SK-N-SH (cell line): ENCODE results near the gene PLCB1. TPM values are rescaled to one million over a fixed set of nuclear protein-coding genes. Genes with fewer than 3 reads are reported as not detected.

ENCODE experiments used
- CTCF ChIA-PET: fragments of 300-600, 350-600 bp; formaldehyde crosslinking; extraction: SDS; loops from one replicate; lab custom pipeline; 2021; lab: Yijun Ruan, JAX
- POLR2A ChIA-PET: fragments of 350-600 bp; sonication (Branson Sonifier 250); formaldehyde crosslinking; extraction: SDS; loops from one replicate; lab custom pipeline; 2020; ENCODE audit warnings: antibody characterized with exemption, inconsistent platforms; lab: Yijun Ruan, JAX
- DNase-seq: peaks from one replicate; pipeline ENCODE4 v3.0.0; 2012
- H2AFZ ChIP-seq: fragments of 200-600 bp; sonication (generic); 2 replicates; pipeline ENCODE4 v1.8.1; 2016; ENCODE audit warnings: antibody characterized with exemption, mild to moderate bottlenecking, low read depth
- H3F3A ChIP-seq: fragments of 200-600 bp; sonication (generic); replicated peaks from 2 replicates; pipeline ENCODE3; 2016; ENCODE audit warnings: antibody characterized with exemption, mild to moderate bottlenecking; ENCODE audit not compliant: insufficient read depth
- H3K27ac ChIP-seq, 2 experiments: fragments of 200-500 bp in 1 of 2; fragments of 200-600 bp in 1 of 2; sonication (Bioruptor generic) in 1 of 2; sonication (generic), shearing (Covaris generic) in 1 of 2; 2 replicates each; pipeline versions ENCODE4 v1.5.1 to v1.6.1; 2014 to 2016; ENCODE audit warnings: low read depth in 2 of 2, inconsistent platforms in 1 of 2, low read length in 1 of 2, mild to moderate bottlenecking in 1 of 2, mixed read lengths in 1 of 2
- H3K27me3 ChIP-seq: fragments of 200-600 bp; sonication (generic), shearing (Covaris generic); 2 replicates; pipeline ENCODE4 v1.6.1; 2016; ENCODE audit warnings: mixed run types; ENCODE audit not compliant: insufficient read depth
- H3K36me3 ChIP-seq, 2 experiments: fragments of 200-500 bp in 1 of 2; fragments of 200-600 bp in 1 of 2; sonication (Bioruptor generic) in 1 of 2; sonication (generic) in 1 of 2; replicated peaks in 1 of 2; 2 replicates each; pipeline versions ENCODE3 to v1.5.1; 2014 to 2016; ENCODE audit warnings: low read length in 1 of 2, mild to moderate bottlenecking in 1 of 2; ENCODE audit not compliant: insufficient read depth in 2 of 2, control insufficient read depth in 1 of 2
- H3K4me1 ChIP-seq, 2 experiments: fragments of 200-500 bp in 1 of 2; fragments of 200-600 bp in 1 of 2; sonication (Bioruptor generic) in 1 of 2; sonication (generic), shearing (Covaris generic) in 1 of 2; 2 replicates each; pipeline versions ENCODE4 v1.5.1 to v1.6.1; 2014 to 2016; ENCODE audit warnings: low read depth in 1 of 2, low read length in 1 of 2, mixed run types in 1 of 2; ENCODE audit not compliant: insufficient read depth in 2 of 2, control insufficient read depth in 1 of 2
- H3K4me2 ChIP-seq: fragments of 200-600 bp; sonication (generic), shearing (Covaris generic); 2 replicates; pipeline ENCODE4 v1.6.1; 2017; ENCODE audit warnings: mixed run types
- H3K4me3 ChIP-seq, 2 experiments: fragments of 200-500 bp in 1 of 2; fragments of 200-600 bp in 1 of 2; sonication (Bioruptor generic) in 1 of 2; sonication (generic), shearing (Covaris generic) in 1 of 2; 2 replicates each; pipeline versions ENCODE4 v1.5.1 to v1.8.1; 2014 to 2016; ENCODE audit warnings: low read depth in 2 of 2, inconsistent platforms in 1 of 2, low read length in 1 of 2, mild to moderate bottlenecking in 1 of 2, mixed read lengths in 1 of 2, moderate library complexity in 1 of 2
- H3K79me2 ChIP-seq: fragments of 200-600 bp; sonication (generic); 2 replicates; pipeline ENCODE4 v1.8.1; 2017; ENCODE audit warnings: mild to moderate bottlenecking; ENCODE audit not compliant: insufficient read depth
- H3K9ac ChIP-seq: fragments of 200-600 bp; sonication (generic); 2 replicates; pipeline ENCODE4 v1.6.1; 2017; ENCODE audit warnings: mixed run types
- H3K9me2 ChIP-seq: fragments of 200-600 bp; sonication (generic); 2 replicates; pipeline ENCODE4 v1.6.1; 2017; ENCODE audit warnings: mixed run types
- H3K9me3 ChIP-seq: fragments of 200-600 bp; sonication (generic); 2 replicates; pipeline ENCODE4 v1.6.1; 2017; ENCODE audit warnings: mixed run types, mild to moderate bottlenecking, moderate library complexity
- H4K20me1 ChIP-seq: fragments of 200-600 bp; sonication (generic); 2 replicates; pipeline ENCODE4 v1.6.1; 2017; ENCODE audit warnings: mild to moderate bottlenecking, mixed run types; ENCODE audit not compliant: insufficient read depth
- ELF1 ChIP-seq: IDR thresholded peaks from 2 replicates; pipeline ENCODE4 v1.4.0; 2012
- FOXM1 ChIP-seq: IDR thresholded peaks from 2 replicates; pipeline ENCODE4 v1.4.0; 2012; ENCODE audit warnings: low read depth, mild to moderate bottlenecking
- GABPA ChIP-seq: IDR thresholded peaks from 2 replicates; pipeline ENCODE4 v1.4.0; 2012; ENCODE audit warnings: low read depth, mild to moderate bottlenecking
- IRF3 ChIP-seq: fragments of 150-350 bp; IDR thresholded peaks from 2 replicates; pipeline ENCODE4 v1.6.1; 2016; ENCODE audit warnings: mild to moderate bottlenecking, low read depth, low read length
- JUND ChIP-seq: IDR thresholded peaks from 2 replicates; pipeline ENCODE4 v1.4.0; 2012
- MAX ChIP-seq: IDR thresholded peaks from 2 replicates; pipeline ENCODE4 v1.4.0; 2012; ENCODE audit warnings: low read depth
- NFIC ChIP-seq: IDR thresholded peaks from 2 replicates; pipeline ENCODE4 v1.4.0; 2012; ENCODE audit warnings: borderline replicate concordance
- NRF1 ChIP-seq: IDR thresholded peaks from 2 replicates; pipeline ENCODE4 v1.6.1; 2012; ENCODE audit warnings: low read depth, mild to moderate bottlenecking, low read length
- POLR2AphosphoS5 ChIP-seq: IDR thresholded peaks from 2 replicates; pipeline ENCODE4 v1.6.1; 2012; ENCODE audit warnings: low read depth, low read length
- RAD21 ChIP-seq: IDR thresholded peaks from 2 replicates; pipeline ENCODE4 v1.6.1; 2012; ENCODE audit warnings: mild to moderate bottlenecking, low read length
- RCOR1 ChIP-seq: fragments of 150-350 bp; IDR thresholded peaks from 2 replicates; pipeline ENCODE4 v1.6.1; 2017; ENCODE audit warnings: antibody characterized with exemption, low read length
- RFX5 ChIP-seq: IDR thresholded peaks from 2 replicates; pipeline ENCODE4 v1.6.1; 2012; ENCODE audit warnings: mild to moderate bottlenecking, improper control_type of control experiment, low read length
- SMC3 ChIP-seq: IDR thresholded peaks from 2 replicates; pipeline ENCODE4 v1.6.1; 2012; ENCODE audit warnings: low read depth, low read length, improper control_type of control experiment
- TCF12 ChIP-seq: IDR thresholded peaks from 2 replicates; pipeline ENCODE4 v1.4.0; 2012
- USF1 ChIP-seq: IDR thresholded peaks from 2 replicates; pipeline ENCODE4 v1.4.0; 2012; ENCODE audit warnings: low read depth, borderline replicate concordance
- USF2 ChIP-seq: fragments of 150-350 bp; IDR thresholded peaks from 2 replicates; pipeline ENCODE4 v1.6.1; 2017; ENCODE audit warnings: antibody characterized with exemption, low read length, low read depth, borderline replicate concordance
- YY1 ChIP-seq: IDR thresholded peaks from 2 replicates; pipeline ENCODE4 v1.4.0; 2012; ENCODE audit warnings: low read depth, mild to moderate bottlenecking
- ZBTB33 ChIP-seq: IDR thresholded peaks from 2 replicates; pipeline ENCODE4 v1.4.0; 2012; ENCODE audit warnings: low read depth, borderline replicate concordance
- WGBS: methylation state at CpG from one replicate; pipeline ENCODE4 v1.1.6; 2017; ENCODE audit warnings: low lambda C conversion rate; 5-methylcytosine and 5-hydroxymethylcytosine counted together
- polyA plus RNA-seq, 3 experiments: library from polyadenylated mRNA; depleted of rRNA; stranded (reverse); fragments of >200 nt; gene quantifications; 2 replicates each; pipeline ENCODE4 v1.2.3, GENCODE V29; 2012

Gene PLCB1
- polyA plus RNA-seq, 1 of the 3 experiments (the other 2 are of a cell fraction): 10.5 TPM

- Histone ChIP-seq H4K20me1 (no peaks in the 10 kb centered on the region), H3K27me3 (no peaks in the 10 kb centered on the region), H3K4me1 (no peaks in the 10 kb centered on the region), H3K36me3 (no peaks in the 10 kb centered on the region), H2AFZ (no peak overlapping the region), H3K4me2 (no peak overlapping the region), H3K9me3 (no peaks in the 10 kb centered on the region), H3K9me2 (no peaks in the 10 kb centered on the region), H3F3A (peaks cover 3% of the 10 kb centered on the region), H3K27ac (no peak overlapping the region), H3K79me2 (peaks cover 30% of the 10 kb centered on the region), H3K4me3 (no peak overlapping the region), H3K9ac (no peak overlapping the region)
- ChIA-PET CTCF (interaction anchor here (1.8 kb wide), 1 partner anchor 9 kb away, joined by 5 read pairs; no protein-coding TSS in a partner anchor), POLR2A (no interaction called here)
- WGBS: 70% methylated on average over 1 of the region's 1 CpG
- DNase-seq: no peak
- TF ChIP-seq JUND (no peak), ZBTB33 (no peak), USF2 (no peak), TCF12 (no peak), RFX5 (no peak), USF1 (no peak), MAX (no peak), NFIC (no peak), SMC3 (no peak), IRF3 (no peak), ELF1 (no peak), RAD21 (no peak), NRF1 (no peak), YY1 (no peak), RCOR1 (no peak), GABPA (no peak), FOXM1 (no peak), POLR2AphosphoS5 (no peak)
Observed at GRCh38 chr20:8203366-8203765, 71.3 kb downstream of the PLCB1 start.
